HG02885 (cell line): ENCODE measurements around the gene USB1.
A peak's percentile ranks its signal among the peaks of the same experiment; 100 is the strongest.
"Not testable (repeated sequence)": the region's sequence is repeated elsewhere in the genome, so short reads cannot be mapped to it uniquely, and the experiment has no call there.

Experiments
- ATAC-seq: cut with Tn5 transposase; IDR thresholded peaks from one replicate; pipeline ENCODE4 v1.9.1; 2021; ENCODE audit warnings: mild to moderate bottlenecking; ENCODE audit not compliant: unreplicated experiment, poor library complexity

Gene USB1

GRCh38 chr16:57969451-57970123 lies 31.6 kb upstream of the USB1 start:
- ATAC-seq, result no peak

- no peak for ATAC-seq
Observed at GRCh38 chr16:57970319-57970718, 30.9 kb upstream of the USB1 start.

GRCh38 chr16:57970970-57971369 lies 30.2 kb upstream of the USB1 start, which contains the start of gene CNGB1:
TSS of gene CNGB1 (minus strand) at chr16:57971128. CDS start at chr16:57967286, 3,842 bp downstream.
- no peak for ATAC-seq

- no peak for ATAC-seq
Observed at GRCh38 chr16:57971848-57972247, 29.4 kb upstream of the USB1 start.

GRCh38 chr16:57972306-57972705 lies 28.9 kb upstream of the USB1 start:
- ATAC-seq, result no peak

GRCh38 chr16:57976331-57976796 lies 24.8 kb upstream of the USB1 start:
- ATAC-seq, result no peak

GRCh38 chr16:57977418-57978069 lies 23.7 kb upstream of the USB1 start:
- no peak for ATAC-seq

GRCh38 chr16:57978070-57978465 lies 23.1 kb upstream of the USB1 start:
- not testable (repeated sequence) for ATAC-seq

- ATAC-seq, result no peak
Observed at GRCh38 chr16:57979006-57979585, 22.1 kb upstream of the USB1 start.

GRCh38 chr16:57981636-57982035 lies 19.6 kb upstream of the USB1 start:
- ATAC-seq, result no peak

GRCh38 chr16:57982385-57982784 lies 18.8 kb upstream of the USB1 start:
- no peak for ATAC-seq

GRCh38 chr16:57984443-57985203 lies 16.6 kb upstream of the USB1 start:
- ATAC-seq, result peak; percentile 71

- ATAC-seq, result peak; percentile 24
Observed at GRCh38 chr16:57985204-57986181, 15.7 kb upstream of the USB1 start.

GRCh38 chr16:57986196-57986595 lies 15.0 kb upstream of the USB1 start:
- no peak for ATAC-seq

- ATAC-seq, result no peak
Observed at GRCh38 chr16:57987441-57988177, 13.6 kb upstream of the USB1 start.

- ATAC-seq, result no peak
Observed at GRCh38 chr16:57988929-57989328, 12.3 kb upstream of the USB1 start.

GRCh38 chr16:57991551-57992059 lies 9.6 kb upstream of the USB1 start:
- ATAC-seq, result no peak

- no peak for ATAC-seq
Observed at GRCh38 chr16:57992084-57992483, 9.1 kb upstream of the USB1 start.

GRCh38 chr16:57993438-57993837 lies 7.8 kb upstream of the USB1 start:
- no peak for ATAC-seq
